HuH-7 (cell line): ENCODE data around the gene PRKN.
A peak's percentile ranks its signal among the peaks of the same experiment; 100 is the strongest.

Source experiments
- DNase-seq: peaks from one replicate; pipeline ENCODE4 v3.0.0; 2011; ENCODE audit warnings: low spot score

The PRKN gene

GRCh38 chr6:162727322-162728182 lies at the start of gene PRKN, which contains the start of gene PACRG:
Gene PRKN (minus strand): TSS chr6:162727766.
Gene PACRG (plus strand): TSS chr6:162727974.
- peak; percentile 98 for DNase-seq

GRCh38 chr6:162777091-162777490 lies 49.5 kb upstream of the PRKN start:
- no peak for DNase-seq

- no peak for DNase-seq
These were observed 46.4 kb upstream of the PRKN start for GRCh38 chr6:162773996-162774395.

- no peak for DNase-seq
These were observed 44.9 kb upstream of the PRKN start for GRCh38 chr6:162772466-162772865.

- no peak for DNase-seq
These were observed 43.4 kb upstream of the PRKN start for GRCh38 chr6:162770955-162771354.

GRCh38 chr6:162770136-162770535 lies 42.6 kb upstream of the PRKN start:
- DNase-seq: no peak

- DNase-seq: no peak
These were observed 26.2 kb upstream of the PRKN start for GRCh38 chr6:162753775-162754174.

- no peak for DNase-seq
These were observed 23.8 kb upstream of the PRKN start for GRCh38 chr6:162751211-162751859.

GRCh38 chr6:162750776-162751175 lies 23.2 kb upstream of the PRKN start:
- no peak for DNase-seq

- no peak for DNase-seq
These were observed 9.4 kb upstream of the PRKN start for GRCh38 chr6:162736961-162737360.

GRCh38 chr6:162733489-162733888 lies 5.9 kb upstream of the PRKN start:
- no peak for DNase-seq

- DNase-seq: no peak
These were observed 2.9 kb upstream of the PRKN start for GRCh38 chr6:162730502-162730901.

GRCh38 chr6:162728706-162729105 lies 1.1 kb upstream of the PRKN start:
- no peak for DNase-seq

- DNase-seq: no peak
These were observed 631 bp upstream of the PRKN start for GRCh38 chr6:162728197-162728596.

- peak; percentile 52 for DNase-seq
These were observed 632 bp downstream of the PRKN start for GRCh38 chr6:162726947-162727321.

GRCh38 chr6:162722633-162723032 lies 4.9 kb downstream of the PRKN start:
- no peak for DNase-seq

- DNase-seq: no peak
These were observed 5.3 kb downstream of the PRKN start for GRCh38 chr6:162722226-162722625.

GRCh38 chr6:162721404-162721687 lies 6.2 kb downstream of the PRKN start:
- DNase-seq: no peak

- no peak for DNase-seq
These were observed 8.0 kb downstream of the PRKN start for GRCh38 chr6:162719528-162719927.

- DNase-seq: no peak
These were observed 12.0 kb downstream of the PRKN start for GRCh38 chr6:162715601-162716000.

GRCh38 chr6:162713974-162714780 lies 13.4 kb downstream of the PRKN start:
- DNase-seq: no peak

GRCh38 chr6:162712694-162713093 lies 14.9 kb downstream of the PRKN start:
- DNase-seq: no peak

GRCh38 chr6:162711376-162711775 lies 16.2 kb downstream of the PRKN start:
- DNase-seq: no peak
